ENCODE data around the gene CCDC92.

Gene CCDC92, protein sequence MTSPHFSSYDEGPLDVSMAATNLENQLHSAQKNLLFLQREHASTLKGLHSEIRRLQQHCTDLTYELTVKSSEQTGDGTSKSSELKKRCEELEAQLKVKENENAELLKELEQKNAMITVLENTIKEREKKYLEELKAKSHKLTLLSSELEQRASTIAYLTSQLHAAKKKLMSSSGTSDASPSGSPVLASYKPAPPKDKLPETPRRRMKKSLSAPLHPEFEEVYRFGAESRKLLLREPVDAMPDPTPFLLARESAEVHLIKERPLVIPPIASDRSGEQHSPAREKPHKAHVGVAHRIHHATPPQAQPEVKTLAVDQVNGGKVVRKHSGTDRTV

DNA sequence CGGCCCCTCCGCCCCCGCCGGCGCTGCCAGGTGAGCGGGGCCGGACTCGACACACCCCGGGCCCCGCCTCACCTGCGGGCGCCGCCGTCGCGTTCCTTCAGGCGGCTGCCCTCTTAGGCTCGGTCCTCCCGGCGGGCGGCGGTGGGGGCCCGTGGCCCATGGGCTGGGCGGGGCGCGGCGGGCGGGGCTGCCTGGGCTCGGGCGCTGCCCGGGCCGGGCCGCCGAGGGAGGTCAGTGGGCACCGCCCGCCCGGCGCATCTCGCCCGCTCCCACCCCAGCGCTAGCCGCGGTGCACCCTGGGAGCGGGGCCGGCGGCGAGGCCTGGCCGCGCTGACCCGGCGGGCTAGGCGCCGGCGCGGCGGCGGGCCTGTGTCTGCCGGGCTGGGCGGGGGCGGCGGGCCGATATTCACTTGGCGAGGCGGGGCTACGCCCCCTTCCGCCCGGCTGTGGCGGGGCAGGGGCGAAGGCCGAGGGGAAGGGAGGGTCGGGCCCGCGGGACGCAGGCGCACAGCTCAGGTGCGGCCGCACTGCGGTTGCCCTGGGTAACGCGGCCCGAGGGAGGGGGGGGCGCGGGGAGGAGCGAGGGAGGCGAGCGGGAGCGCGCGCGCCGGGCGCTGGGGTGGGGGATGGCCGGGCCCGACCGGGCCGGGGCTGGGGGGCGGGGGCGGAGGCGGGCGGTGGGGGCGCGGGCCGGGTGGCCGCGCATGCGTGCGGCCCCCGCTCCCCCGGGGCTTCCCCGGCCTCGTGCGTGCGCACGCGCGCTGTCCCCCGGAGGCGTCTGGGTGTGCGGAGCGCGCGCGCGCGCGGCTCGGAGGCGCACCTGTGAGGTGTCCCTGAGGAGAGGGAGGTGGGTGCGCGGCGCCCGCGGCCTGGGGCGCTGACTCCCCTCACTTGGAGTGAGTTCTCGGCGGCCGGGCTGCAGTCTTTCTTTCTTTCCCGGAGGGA lies at the start of gene CCDC92, which contains the start of gene ZNF664:
Gene CCDC92, minus strand, starts transcription at position 375 of the 945 bp plus-strand sequence. CDS start 28,526 bp downstream, outside the sequence.
Gene ZNF664, plus strand, starts transcription at position 759 of the 945 bp plus-strand sequence. CDS start 38,930 bp downstream, outside the sequence.
- FAIRE-seq, result no peak

DNA sequence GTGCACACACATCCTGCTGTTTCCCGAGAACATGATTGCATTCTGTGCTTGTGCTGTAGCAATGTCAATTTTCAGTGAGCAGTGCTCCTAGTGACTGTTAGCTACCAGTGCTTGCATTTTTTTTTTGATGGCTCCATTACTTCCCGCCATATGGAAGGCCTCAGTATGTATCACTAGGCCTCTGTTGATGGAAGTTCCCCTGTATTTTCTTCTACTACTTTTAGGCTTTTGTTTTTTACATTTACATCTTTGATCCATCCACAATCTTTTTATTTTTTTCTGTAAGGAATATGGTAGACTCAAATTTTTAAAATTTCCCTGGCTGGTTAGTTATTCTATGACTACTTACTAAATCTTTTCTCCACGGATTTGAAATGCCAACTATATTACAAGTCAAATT lies 49.5 kb upstream of the CCDC92 start:
- FAIRE-seq, result no peak

DNA sequence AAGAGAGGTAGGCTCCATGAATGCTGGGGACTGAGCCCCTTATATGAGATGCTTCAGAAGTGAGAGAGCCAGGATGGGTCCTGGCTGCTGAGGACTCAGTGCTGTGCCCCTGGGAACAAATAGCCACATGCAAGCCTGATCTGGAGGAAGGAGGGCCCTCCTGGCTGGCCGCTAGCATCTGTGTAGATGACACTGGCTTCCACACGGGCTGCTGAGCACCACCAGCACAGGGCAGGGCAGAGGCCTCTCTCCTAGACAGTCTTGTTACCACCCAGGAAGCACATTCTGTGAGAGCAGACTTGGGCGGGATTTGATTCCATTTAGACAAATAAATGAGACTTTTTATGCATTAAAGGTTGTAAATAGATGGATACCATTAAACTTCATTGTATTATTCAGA lies 48.4 kb upstream of the CCDC92 start:
- FAIRE-seq, result no peak

DNA sequence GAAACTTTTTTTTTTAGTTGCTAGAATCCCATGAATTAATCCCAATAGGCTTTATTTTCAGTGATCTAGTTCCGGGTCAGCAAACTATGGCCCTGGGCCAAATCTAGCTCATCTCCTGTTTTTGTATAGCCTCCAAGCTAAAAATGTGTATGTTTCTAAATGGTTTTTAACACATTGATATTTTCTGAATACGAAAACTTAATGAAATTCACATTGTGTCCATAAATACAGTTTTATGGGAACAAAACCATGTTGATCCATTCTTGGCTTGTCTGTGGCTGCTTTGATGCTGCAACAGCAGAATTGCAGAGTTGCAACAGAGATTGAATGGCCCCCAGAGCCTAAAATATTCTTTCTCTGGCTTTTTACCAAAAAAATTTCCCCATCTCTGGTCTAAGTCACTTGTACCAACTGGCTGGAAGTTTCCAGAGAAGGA lies 47.9 kb upstream of the CCDC92 start:
- no peak for FAIRE-seq

DNA sequence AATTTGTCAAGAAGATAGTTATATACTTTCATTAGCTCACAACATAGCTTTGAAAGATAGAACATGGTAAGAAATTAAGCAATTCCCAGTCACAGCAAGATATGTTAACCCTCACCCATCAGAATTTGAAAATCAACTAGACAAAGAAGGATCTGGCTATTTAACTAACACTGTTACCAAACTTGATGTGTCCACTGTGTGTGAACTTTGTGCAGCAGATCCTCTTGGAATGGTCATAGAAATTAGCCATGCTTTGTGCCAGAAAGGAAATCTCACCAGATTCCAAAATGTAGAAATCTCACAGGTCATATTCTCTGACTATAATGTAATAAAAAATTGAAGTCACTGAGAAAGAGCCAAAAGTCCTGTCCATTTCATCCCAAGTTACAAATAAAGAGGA lies 46.5 kb upstream of the CCDC92 start:
- no peak for FAIRE-seq

DNA sequence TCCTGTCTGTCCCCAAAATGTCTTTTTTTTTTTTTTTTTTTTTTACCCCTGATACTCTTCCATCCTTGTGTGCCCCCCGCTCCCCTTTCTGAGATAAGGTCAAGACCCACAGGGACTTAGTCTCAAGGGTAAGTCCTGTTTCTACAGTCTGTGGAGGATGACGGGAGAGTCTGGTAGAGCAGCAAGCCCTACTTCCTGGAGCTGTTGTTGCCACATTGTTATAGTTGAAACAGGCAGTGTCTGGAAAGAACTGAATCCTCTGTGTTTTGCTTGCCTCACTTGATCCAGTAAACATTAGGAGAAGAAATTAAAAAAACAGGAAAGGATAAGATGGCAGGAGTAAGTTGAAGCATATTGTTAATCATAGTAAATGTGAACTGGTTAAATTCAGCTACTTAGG lies 45.9 kb upstream of the CCDC92 start:
- no peak for FAIRE-seq

DNA sequence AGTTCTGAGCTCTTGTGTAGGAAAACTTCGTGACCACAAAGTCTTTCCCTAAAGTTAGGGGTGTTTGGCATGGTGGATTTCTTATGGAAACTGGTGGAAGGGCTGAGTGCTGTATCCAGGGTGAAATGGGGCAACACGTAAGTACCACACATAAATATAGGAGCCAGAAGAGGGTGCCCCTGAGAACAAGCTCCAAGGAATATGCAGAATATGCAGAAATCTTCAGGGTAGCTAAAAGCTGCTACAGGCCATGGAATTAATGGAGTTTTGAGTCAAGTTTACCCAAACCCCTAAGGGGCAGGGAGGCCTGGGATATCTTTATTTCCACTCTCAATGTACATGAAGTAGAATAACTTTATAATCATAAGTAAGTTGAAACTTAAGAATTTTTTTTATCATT lies 44.4 kb upstream of the CCDC92 start:
- FAIRE-seq, result no peak

DNA sequence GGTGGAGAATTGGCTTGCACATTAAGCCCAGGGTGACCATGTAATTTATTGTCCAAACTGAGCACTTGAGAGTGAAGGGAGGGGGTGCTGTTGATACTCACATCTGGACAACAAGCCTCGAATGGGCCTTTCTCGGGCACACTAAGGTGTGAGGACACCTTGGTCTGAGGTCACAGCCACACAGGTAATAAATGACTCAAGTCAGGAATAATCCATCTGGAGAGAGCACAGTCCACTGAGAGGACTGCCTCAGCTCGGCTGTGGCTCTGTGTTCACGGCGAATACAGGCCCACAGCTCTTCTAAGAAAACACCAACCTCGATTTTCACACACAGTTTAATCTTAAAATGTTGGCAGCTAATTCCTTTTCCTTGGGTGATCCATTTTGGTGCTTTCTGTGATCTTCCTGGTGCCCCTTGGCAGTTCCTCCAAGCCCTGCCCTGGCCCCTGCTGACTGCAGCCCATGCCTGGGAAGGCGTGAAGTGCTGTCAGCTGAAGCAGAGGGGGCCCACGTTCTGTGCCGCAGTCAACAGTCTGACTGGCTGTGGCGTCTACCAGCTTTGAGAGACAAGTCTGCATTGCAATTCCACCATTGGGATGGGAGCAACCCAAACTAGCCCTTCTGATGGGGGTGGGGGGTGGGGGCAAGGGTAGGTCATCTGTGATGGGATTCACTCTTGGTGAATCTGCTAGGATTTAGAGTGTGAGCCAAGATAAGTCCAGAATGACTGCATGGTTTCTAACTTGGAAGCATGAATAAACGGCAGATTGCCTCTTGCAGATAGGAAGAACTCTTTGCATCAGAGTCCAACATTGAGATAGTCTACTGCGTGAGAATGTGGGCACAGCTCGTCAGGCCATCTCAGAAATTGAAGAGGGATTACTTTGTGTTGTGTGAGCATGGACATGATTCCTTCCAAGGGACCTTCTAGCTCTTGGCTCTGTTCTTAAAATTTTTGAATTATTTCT lies 43.1 kb upstream of the CCDC92 start:
- FAIRE-seq, result no peak

DNA sequence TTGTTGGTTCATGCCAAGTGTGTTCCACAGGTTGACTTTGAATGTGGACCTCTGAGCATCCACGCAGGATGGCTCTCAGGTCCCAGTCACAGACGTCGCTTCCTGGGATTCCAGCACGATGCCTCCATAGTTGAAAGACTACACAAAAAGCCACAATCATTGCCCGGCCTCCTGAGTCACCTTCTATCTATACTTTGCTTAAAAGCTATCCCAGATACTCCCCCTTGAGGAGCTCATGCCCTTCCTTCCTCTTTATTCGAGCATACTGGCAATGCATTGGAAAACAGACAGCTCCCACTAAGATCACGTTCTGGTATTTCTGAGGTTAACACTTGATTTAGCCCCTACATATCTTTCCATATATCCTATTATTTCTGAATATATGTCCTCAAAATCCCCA lies 40.4 kb upstream of the CCDC92 start:
- FAIRE-seq, result no peak

DNA sequence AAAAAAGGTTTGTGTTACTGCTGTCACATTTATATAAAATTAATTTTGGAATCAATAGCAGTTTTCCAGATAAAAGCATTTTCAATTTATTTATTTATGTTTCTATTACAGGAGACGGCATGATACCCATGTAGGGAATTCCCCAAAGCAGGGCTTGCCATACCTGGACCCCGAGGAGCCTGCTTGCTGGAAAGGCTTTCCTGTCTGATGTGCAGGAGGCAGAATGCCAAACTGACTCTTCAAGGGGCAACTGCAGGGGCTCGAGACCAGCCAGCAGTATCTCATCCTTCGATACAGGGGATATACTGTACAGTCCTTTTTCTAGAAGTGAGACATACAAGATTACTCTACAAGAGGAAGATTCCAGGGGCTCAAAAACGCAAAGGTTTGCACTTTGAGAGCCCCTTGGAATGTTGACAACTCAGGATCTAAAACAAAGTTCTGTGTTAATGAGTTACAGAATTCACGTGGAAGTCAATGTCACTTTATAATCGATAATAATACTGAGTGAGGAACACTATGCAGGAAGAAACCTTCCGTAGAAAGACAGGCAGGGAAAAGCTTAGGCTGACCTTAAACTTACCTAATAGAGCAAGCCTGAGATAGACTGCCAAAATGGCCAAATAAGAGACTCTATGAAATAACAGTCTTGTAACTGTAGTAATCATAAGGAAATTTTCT lies 38.9 kb upstream of the CCDC92 start:
- no peak for FAIRE-seq

DNA sequence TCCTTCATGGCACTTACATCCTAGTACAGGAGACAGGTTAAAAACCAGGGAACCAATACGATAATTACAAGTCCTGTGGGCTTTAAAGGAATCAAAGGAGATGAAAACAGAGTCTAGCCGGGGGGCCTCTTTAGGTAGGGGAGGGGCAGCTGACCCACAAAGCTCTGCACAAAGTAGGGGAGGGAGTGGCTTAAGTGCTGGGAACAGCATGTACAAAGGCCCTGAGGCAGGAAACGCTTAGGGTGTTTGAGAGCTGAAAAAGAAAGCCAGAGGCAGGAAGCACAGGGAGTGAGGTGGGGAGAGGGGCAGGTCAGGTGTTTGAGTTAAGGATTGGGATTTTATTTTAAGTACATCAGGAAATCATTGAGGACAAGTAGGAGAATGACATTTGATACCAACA lies 38.1 kb upstream of the CCDC92 start:
- FAIRE-seq, result no peak

DNA sequence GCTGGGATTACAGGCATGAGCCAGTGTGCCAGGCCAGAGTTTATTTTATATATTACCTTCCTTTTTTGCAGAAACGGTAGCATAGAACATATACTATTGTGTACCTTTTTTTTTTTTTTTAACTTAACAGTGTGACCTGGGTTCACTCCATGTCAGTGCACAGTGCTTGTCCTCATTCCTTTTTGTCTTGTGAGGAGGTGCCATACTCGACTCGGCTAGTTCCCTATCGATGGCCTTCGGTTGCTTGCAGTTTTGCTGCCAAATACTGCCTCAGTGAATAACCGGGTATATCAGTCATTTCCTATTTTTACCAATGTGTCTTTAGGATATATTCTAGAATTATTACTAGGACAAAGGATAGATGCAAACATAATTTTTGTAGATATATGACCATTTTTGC lies 37.1 kb upstream of the CCDC92 start:
- no peak for FAIRE-seq

DNA sequence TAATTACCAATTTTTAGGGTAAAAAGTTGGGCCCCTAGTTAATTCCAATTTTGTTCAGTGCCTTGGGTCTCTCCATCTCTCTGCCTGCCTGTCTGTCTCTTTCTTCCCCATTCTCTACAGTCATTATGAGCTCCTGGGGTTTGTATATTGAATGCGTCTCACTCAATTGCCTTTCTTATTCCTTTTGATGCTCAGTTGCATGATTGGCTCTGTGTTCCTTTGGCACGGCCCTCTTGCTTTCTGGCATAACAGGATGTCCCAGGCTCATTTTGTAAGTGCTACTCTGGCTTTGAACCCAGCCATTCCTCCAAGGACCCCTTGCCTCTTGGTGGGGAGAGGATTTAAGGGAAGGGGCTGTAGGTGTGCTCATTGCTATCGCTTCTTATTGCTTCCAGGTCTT lies 36.0 kb upstream of the CCDC92 start:
- FAIRE-seq, result no peak

DNA sequence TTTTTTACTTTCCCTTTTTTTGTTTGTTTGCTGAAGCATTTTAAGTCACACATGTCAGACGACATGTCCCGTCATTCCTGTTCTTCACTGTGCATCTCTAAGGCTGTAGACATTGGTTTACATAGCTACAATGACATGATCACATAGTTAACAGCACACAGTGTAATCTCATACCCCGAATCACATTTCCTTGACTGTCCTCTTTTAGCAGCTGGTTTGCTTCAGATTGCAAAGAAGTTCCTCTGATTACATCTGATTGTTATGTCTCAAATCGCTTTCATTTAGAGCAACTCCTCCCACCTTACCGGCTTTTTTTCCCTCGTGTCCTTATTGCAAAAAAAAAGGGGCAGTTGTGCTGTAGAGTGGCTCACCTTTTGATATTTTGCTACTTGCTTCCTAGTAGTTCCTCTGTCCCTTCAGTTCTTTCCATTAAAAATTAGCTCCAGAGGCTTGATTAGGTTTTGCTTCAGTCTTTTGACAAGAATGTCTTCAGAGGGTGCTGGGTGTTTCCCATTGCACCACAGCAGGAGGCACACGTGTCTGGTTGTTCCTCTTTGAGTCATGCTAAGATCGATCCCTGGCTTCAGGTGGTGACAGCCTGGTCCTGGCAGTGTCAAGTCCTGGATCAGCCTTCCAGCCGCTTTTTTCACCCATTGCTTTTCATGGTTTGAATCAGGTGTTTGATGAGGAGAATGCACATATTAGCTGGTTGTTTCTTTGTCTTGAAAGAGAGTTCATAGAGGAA lies 35.4 kb upstream of the CCDC92 start:
- FAIRE-seq, result no peak

DNA sequence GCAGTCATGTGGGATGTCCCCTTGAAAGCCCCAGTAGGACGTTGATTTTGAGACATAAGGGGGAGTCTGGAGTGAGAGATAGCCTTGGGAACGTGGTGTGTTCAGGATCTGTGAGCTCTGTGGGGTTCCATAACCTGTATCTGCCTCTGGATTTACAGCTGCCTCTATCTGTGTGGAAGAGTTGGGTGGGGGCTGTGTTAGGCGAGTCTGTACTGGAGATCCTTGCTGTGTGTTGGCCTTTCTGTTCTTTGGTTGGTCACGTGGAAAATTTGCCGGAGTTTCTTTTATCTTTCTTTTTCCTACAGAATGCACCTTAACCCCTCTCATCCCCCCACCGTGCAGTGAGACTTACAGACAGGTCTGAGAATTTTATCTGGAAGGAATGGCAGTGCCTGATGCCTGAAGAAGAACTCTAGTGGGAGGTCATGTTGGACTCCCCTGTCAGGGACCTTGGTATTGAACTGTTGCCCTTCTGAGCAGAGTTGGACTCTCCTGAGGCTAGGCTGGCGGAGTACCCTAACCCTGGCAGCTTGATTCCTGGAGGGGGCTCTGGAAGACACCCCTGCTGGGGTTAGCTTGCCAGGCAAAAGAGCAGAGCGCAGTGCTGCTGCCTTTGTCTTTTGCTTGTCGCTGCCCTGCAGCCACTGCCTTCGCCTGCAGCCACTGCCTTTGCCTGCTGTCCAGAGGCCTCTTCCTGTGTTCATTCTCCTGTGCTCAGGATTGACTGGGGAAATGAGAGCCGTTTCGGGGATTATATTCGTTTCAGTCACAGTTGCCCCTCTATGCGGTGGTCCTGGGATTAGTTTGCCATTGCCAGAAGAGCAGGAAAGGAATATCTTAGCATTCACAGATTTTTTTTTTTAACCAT lies 34.4 kb upstream of the CCDC92 start:
- no peak for FAIRE-seq

DNA sequence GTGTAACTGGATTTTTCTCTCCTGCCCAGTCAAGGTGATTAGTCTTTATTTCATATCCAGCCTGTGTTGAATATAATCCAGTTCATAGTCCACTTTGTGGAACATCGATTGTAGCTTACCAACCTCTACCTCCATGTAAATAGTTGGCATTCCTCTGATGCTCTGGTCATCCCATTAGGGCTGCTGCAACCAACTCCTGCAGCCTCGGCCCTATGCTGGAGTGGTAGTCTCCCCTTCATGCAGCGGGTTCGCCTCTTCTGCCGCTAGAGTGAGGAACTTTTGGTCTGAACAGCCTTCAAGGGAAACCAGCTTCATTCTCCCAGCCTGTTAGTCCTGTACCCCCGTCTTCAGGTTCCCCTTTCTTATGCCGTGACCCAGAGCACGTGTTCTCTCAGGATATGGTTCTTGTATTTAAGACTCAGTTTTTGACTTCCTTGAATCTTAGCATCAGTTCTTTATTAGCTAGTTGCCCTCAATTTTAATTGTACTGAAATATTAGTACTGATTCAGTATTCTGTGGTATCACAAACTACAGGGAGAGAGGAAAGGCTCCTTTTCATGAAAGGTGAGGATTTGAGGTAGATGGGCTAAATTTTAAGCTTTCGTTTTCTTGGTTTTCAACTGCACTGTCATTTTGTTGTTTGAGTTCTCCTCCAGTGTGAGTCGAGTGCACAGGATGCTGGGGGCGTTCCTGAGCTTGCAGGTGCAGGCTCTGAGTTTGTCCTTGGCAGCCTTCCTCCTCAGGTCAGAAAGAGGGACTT lies 33.6 kb upstream of the CCDC92 start:
- no peak for FAIRE-seq

DNA sequence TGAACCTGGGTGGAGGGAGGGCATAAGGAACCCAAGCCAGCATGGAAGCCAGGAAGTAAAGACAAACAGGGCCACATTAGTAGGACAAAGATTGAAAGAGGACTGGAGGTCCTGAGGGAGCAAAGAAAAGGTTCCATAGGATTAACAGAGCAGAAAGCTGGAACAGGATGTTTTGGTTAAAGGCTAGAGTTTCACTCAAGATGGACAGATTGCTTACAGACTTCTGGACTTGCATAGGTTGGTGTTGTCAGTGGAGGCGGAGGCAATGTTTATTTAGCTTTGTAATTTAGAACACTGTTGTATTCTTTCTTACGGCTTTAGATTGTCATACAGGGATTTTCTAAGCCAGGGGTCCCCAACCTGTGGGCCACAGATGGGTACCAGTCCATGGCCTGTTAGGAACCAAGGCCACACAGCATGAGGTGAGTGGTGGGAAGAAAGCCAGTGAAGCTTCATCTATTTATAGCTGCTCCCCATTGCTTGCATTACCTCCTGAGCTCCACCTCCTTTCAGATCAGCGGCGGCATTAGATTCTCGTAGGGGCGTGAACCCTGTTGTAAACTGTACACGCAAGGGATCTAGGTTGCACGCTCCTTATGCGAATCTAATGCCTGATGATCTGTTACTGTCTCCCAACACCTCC lies 31.7 kb upstream of the CCDC92 start:
- no peak for FAIRE-seq

DNA sequence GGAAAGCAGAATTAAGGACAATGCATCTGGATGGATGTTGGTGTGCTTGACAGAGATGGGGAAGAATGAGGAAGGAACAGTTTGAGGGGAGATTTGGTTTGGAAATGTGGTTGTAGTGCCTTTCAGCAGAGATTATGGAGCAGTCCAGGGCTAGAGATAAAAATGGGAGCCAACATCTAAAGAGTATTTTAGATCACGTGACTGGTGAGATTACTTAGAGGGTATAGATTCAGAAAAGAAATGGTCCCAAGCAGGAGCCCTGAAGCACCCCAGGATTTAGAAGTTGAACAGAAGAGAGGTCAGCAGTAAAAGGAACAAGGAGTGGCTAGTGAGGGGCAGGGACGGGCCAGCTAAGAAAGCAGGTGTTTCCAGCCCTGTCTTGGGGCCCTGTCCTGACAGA lies 30.0 kb upstream of the CCDC92 start:
- FAIRE-seq, result no peak
